IPS-18c (cell line): Measurements from ENCODE around the gene PPIL4.

Experiments used
- H3K4me3 ChIP-seq: 2 replicates; pipeline ENCODE4 v1.7.0; 2013; ENCODE audit warnings: low read depth, mild to moderate bottlenecking, low read length, moderate library complexity; ENCODE audit not compliant: insufficient read depth
- H3K9me3 ChIP-seq: one replicate; pipeline ENCODE4 v1.6.1; 2013; ENCODE audit warnings: mild to moderate bottlenecking, low read length, moderate library complexity; ENCODE audit not compliant: control insufficient read depth, insufficient read depth

The PPIL4 gene

GRCh38 chr6:149455031-149455732 lies 90.7 kb downstream of the PPIL4 start:
- H3K4me3 ChIP-seq = no peak overlapping the region
- peaks cover 2% of the 10 kb centered on the region for H3K9me3 ChIP-seq
